T follicular helper cell (primary cell): ENCODE results near the gene COL27A1.

ENCODE experiments used
- DNase-seq: peaks from one replicate; pipeline ENCODE4 v3.0.0-alpha.2; 2020; ENCODE audit warnings: low read depth

COL27A1 gene

DNA sequence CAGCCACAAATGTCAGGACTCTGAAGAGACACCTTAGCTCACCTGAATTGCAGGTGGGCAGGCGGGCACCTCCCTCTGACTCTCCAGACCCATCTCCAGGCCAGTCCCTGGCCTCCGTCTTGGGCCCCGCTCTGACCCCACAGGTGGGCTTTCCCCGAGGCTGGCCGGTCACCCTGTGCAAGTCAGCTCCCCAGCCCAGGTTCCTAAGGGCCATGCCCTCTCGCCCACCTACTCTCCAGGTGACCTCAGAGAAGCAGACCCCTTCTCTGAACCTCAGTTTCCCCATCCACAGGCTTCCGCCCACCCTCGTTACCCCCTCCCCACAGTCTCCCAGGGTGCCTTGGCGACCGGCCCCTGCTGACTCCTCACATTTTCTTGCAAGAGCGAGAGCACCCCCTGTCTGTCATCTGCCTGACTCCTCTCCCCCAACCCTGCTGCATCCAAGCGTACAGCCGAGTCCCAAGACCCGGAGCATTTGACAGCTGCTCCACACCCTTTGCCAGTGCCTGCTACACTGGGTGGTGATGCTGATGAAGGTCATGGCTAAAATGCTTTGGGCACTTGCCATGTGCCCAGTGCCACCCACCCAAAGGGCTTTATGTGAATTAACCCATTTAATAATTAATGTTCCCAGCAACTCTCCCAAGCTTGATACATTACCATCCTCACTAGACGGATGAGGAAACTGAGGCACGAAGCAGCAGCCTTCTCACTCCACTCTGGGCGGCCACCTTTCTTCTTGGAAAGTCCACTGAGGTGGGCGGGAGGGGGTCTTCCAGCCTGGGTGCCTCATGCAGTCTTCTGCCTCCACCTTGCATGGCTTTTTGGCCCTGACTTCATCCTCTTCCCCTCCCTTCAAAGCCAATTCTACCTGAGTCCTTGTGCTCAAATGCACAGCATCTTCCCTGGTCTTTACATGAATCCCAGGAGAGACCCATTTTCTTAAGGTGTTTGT lies 116.5 kb downstream of the COL27A1 start:
- DNase-seq: no peak

DNA sequence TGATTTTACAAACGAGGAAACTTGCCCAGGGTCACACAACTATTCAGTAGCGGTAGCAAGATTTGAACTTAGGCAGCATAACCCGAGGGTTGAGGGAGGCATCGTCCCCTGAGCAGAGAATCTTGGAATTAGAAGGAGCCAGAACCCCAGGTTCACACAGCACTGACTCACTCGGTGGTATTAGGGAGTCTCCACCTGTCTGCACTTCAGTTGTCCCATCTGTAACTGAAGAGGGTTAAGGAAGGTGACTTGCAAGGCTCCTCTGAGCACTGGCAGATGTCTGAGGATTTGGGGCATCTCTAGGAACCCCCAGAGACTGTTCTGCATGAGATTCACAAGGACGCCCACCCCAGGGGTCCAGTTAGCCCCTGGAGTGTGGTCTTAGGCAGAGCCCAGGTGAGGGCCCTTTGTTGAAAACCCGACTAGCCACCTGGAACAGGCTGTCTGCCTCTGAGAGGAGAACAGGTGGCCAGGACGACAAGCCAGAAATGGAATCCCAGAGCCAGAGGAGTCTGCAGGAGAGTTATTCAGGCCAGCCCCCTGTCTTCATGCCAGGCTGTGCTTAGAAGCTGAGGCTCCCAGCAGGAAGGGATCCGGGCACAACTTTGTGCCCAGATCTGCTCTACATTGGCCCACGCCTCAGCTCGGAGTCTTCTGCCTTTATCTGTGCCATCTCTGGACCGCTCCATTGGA lies 117.5 kb downstream of the COL27A1 start:
- DNase-seq: no peak

- DNase-seq: no peak
These were observed 118.1 kb downstream of the COL27A1 start for GRCh38 chr9:114273461-114273881.

DNA sequence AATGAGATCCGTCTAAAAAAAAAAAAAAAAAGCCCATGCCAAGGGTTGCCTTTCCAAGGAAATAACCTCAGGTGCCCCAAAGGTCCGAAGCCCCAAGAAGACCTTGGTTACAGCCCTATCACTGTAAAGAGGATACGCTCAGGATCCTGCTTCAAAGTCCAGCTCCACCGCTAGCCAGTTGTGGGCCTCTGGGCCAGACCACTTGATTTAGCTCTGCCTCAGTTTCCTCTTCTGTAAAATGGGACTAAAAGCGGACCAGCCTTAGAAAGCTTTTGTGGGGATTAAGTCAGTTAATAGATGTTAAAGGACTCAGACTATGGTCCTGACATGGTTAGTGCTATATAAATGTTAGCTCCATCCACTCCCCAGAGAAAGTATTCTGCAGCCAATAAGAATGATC lies 118.9 kb downstream of the COL27A1 start:
- no peak for DNase-seq

DNA sequence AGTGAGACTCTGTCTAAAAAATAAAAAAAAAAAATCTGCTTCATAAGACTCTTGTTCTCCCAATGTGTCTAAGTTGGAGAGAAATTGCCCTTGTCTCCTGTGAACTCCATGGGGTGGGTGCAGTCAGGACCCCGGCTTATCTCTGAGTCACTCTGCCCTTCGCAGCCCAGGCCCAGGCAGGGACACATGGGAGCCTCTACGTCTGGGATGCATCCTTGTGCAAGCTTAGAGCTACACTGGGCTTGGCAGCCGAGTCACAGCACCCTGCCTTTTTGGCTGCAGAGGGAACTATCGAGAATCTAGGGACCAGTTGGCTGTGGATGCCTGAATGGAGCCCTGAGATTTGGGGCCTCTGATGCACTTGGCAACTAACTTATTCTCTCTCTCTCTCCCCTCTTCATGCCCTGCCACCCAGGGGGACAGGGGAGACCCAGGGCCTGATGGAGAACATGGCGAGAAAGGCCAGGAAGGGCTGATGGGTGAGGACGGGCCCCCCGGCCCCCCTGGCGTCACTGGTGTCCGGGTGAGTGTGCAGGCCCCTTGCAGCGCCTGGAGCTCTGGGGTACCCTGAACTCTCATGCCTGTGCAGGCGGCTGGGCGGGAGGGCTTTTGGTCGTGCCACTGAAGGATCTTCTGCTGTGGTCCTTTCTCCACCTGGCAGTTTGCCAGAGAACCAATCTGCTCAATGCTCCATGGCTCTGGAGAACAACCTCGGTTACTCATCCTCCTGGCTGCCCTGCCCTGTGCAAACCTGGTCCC lies 120.1 kb downstream of the COL27A1 start:
- DNase-seq: no peak

GRCh38 chr9:114276908-114277821 lies 121.8 kb downstream of the COL27A1 start:
- DNase-seq: no peak

DNA sequence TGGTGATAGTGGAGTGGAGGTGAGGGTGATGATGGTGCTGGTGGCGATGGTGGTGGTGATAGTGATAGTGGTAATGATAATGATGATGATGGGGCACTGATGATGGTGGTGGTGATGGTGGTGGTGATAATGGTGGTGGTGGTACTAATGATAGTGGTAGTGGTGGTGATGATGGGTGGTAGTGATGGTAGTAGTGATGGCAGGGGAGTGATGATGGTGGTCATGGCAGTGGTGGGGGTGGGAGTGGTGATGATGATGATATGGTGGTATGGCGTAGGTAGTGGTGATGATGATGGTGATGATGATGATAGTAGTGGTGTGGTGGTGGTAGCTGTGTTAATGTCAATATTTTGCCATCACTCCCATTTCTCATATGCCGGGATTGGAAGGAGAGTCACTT lies 123.0 kb downstream of the COL27A1 start:
- DNase-seq: no peak

DNA sequence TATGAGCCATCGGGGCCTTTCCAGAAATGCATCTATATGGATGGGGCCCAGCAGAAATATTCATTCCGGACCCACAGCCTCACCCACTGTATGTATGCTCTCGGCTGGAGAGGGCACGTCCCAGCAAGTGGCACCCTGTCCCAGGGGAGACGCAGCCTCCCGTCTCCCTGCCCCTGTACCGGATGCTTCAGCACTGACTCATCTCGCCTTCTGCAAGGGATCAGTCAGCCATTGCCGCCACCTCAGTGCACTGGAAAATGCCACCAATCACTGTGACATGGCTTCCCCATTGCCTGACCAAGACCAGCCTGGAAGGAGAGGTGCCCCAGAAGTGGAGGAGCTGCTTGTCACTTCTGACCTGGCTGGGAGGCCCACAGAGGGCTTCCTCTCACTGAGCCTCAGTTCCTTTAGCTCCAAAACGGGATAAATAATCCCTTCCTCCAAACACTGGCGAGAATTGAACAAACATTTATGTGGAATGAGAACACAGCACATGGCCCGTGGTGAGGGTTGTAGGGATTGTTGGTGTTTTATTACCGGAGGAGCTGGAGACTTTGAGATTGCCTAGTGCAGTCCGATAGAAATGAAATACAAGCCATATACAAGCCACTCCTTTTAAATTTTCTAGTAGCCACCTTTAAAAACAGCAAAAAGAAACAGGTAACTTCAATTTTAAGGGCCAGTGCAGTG lies 123.7 kb downstream of the COL27A1 start:
- no peak for DNase-seq

DNA sequence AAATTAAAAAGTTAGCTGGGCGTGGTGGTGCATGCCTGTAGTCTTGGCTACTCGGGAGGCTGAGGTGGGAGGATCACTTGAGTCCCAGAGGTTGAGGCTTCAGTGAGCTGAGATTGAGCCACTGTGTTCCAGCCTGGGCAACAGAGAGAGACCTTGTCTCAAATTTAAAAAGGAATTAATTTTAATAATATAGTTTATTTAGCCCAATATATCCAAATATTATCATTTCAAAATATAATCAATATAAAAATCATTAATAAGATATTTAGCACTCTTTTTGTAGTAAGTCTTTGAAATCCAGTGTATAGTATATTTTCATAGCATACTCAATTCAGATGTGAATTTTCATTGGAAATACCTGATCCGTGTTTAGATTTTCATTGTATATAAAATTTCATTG lies 124.4 kb downstream of the COL27A1 start:
- DNase-seq: no peak

DNA sequence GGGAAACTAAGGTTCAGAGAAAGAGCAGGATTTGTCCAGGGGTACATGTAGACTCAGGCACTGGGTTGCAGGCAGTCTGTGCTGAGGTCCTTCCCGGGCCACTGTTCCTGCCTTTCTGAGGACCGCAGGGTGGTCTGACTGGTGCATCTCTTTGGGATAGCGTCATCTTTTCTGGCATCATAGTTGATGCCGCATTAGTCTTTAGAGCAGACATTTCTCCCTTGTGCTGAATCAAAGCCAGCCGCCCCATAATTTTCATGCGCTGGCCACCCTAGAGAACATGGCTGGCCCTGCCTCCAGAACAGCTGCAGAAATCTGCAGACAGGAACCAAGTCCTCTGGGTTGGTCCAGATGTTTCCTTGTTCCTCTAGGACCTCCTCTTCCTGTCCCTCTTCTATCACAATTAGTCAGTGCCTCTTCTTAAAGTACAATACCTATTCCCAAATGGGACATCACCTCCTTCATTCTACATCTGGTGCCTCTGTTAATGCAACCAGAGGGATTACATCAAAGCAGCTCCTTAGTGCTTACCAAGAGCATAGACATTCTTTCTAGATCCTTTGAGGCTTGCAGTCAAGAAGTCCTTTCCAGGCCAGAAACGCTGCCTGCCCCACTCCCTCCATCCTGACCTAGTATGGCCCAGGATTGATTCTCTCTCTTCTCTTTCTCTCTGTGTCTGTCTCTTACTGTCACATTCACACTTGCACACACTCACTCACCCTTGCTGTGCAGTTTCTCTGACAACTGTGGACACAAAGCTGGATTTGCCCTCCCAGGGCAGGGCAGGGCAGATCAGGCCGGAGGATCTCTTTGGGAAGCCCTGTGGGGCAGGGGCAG lies 125.5 kb downstream of the COL27A1 start:
- DNase-seq: no peak

DNA sequence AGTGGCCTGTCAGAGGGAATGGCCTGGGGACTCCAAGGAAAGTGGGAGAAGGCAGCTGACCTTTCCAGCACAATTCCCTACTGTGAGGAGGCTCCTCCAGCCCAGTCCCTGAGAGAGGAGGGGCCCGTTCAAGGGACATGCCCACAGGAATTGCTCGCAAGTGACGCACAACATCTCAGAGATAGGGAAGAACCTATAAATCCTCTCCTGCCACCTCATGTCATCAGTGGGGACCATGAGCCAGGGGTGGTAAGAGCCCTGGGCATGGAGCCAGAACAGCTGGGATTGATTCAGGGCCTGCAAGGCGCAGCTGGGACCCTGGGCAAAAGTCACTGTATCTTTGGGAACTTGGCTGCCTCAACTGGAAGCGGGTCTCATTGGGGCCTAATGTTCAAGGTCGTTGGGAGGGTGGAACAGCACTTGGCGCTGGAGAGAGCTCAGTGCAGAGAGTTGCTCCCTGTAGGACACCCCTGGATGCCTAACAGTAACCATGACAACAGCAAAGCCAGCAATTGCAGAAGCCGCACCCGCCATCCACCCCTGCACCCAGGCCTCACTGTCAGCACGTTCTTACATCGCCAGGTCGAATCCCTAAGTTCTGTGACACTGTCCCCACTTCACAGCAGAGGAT lies 126.3 kb downstream of the COL27A1 start:
- no peak for DNase-seq

GRCh38 chr9:114282104-114282485 lies 126.8 kb downstream of the COL27A1 start:
- DNase-seq: no peak

DNA sequence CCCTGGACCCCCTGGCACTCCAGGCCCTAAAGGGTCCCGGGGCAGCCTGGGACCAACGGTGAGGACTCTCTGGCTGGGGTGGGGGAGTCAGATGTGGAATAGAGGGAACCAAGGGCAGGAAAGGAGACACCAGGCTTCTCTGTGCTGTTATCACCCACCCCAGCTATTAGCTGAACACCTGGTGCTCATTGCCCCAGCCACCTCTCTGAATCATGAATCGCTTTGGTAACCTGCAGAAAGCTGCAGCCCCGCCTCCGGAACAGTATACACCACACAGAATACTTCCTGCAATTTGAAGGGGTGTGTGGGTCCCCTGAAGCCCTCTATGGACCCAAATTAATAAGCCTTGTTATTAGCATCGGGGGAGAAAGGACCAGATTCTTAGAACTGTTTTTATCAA lies 127.2 kb downstream of the COL27A1 start:
- DNase-seq: no peak

DNA sequence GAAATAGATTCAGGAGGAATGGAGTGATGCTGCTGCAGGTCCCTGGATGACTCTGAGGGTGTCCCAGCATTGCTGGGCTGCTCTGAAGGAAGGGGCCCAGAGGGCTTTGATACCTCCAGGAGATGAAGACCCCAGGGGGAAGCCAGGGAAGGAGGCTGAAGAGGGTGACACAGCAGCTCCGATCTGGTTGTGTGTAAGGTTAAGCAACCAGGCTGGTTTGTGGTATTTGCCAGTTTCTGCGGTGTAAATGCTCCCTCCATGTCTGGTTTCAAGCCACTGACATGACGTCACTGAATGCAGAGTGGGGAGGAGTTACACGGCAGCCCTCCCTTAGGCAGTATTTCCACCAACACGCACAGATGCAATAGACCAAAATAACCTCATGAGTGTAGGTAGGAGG lies 127.6 kb downstream of the COL27A1 start:
- DNase-seq: no peak

DNA sequence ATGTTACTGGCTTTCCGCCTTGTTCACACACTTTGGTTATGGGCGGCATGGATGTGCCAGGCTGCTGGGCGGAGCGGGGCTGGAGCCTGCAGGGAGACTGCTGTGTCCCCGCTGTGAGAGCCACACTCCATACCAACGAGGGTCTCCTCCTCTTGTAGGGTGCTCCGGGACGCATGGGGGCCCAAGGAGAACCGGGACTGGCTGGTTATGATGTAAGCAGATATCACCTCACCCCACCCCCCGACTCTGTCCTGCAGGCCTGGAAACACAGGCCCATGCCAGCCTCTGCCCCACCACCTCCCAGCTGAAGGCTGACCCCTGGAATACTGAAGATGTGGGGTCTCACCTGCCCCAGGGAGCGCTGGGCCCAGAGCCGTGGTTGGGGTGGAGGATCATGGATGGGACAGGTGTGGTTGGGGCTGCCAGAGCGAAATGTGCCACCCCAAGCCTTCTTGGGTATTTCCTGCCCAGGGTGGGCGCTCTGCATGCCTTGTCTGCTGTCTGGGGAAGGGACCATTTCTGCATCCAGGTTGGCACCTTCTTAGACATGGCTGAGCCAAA lies 128.3 kb downstream of the COL27A1 start:
- no peak for DNase-seq

- no peak for DNase-seq
These were observed 129.2 kb downstream of the COL27A1 start for GRCh38 chr9:114284316-114285060.

DNA sequence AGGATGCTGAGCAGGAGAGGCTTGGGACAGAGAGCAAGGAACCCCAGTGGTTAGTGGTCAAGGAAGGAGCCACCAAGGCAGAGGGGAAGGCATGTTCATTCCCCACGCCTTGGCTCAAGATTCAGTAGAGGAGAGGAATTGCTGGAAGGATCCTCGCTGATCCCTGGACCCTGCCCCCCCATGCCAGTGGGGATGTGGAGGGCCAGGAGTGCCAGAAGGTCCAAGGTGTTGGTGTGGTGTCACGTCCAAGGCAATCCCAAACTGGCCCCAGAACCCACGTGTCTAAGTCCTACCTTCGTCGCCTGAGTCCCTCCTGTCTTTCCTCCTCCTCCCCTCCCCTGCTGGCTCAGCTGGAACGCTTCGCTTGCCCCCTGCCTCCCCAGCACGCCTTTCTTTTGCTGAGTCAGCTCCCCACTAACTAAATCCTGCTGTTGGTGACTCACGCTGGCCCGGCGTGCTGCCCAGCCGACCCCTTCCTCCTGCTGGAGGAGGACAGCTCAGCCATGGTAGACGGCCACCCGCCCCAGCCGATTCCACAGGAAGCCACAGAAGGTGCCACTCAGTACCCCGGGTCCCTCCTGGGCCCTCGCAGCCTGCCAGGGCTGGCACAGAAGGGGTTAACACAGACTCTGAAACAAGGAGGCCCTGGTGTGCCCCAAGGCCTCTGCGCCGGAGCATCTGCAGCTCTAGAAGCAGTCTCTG lies 130.0 kb downstream of the COL27A1 start:
- DNase-seq: no peak
